NCI-H1105 treated with DMSO at 0.1 percent for 48 hours (cell line): ENCODE results near the gene KRTAP5-6.

ENCODE experiments used
- DNase-seq: peaks from one replicate; lab custom pipeline; 2025; lab: John Stamatoyannopoulos, UW

KRTAP5-6 gene

GRCh38 chr11:1696608-1697570 lies at the start of gene KRTAP5-6:
TSS of gene KRTAP5-6 (plus strand) at chr11:1697195. CDS start at chr11:1697246, 51 bp downstream.
- DNase-seq, result no peak

- DNase-seq, result no peak
Observed at GRCh38 chr11:1647901-1648652, 48.9 kb upstream of the KRTAP5-6 start.

GRCh38 chr11:1648653-1649420 lies 48.2 kb upstream of the KRTAP5-6 start:
- no peak for DNase-seq

- no peak for DNase-seq
Observed at GRCh38 chr11:1650034-1650917, 46.7 kb upstream of the KRTAP5-6 start.

GRCh38 chr11:1650918-1651262 lies 46.1 kb upstream of the KRTAP5-6 start:
- DNase-seq, result no peak

GRCh38 chr11:1651411-1651980 lies 45.5 kb upstream of the KRTAP5-6 start:
- DNase-seq, result no peak

GRCh38 chr11:1652026-1652425 lies 45.0 kb upstream of the KRTAP5-6 start:
- DNase-seq, result no peak

- DNase-seq, result no peak
Observed at GRCh38 chr11:1652442-1652770, 44.6 kb upstream of the KRTAP5-6 start.

- peak; percentile 50 for DNase-seq
Observed at GRCh38 chr11:1652771-1653540, 44.0 kb upstream of the KRTAP5-6 start.

GRCh38 chr11:1653541-1654387 lies 43.2 kb upstream of the KRTAP5-6 start:
- DNase-seq, result no peak

- DNase-seq, result no peak
Observed at GRCh38 chr11:1654388-1655167, 42.4 kb upstream of the KRTAP5-6 start.

GRCh38 chr11:1655168-1656060 lies 41.6 kb upstream of the KRTAP5-6 start:
- DNase-seq, result no peak

GRCh38 chr11:1656061-1656441 lies 40.9 kb upstream of the KRTAP5-6 start:
- DNase-seq, result no peak

GRCh38 chr11:1656670-1657069 lies 40.3 kb upstream of the KRTAP5-6 start:
- DNase-seq, result no peak

GRCh38 chr11:1659506-1659905 lies 37.5 kb upstream of the KRTAP5-6 start:
- no peak for DNase-seq

- no peak for DNase-seq
Observed at GRCh38 chr11:1660111-1660867, 36.7 kb upstream of the KRTAP5-6 start.
